Urinary bladder (tissue), 4 donors: ENCODE data around the gene ROM1. TPM values are rescaled to one million over a fixed set of nuclear protein-coding genes. Genes with fewer than 3 reads are reported as not detected.

Experiments used
- DNase-seq: peaks from one replicate; pipeline ENCODE4 v3.0.0-alpha.2; 2015; ENCODE audit errors: extremely low spot score
- H3K27ac ChIP-seq: one replicate; pipeline ENCODE4 v1.5.1; 2013; ENCODE audit warnings: low read depth, mild to moderate bottlenecking, moderate library complexity
- H3K36me3 ChIP-seq: one replicate; pipeline ENCODE4 v1.6.1; 2013; ENCODE audit warnings: mild to moderate bottlenecking, moderate library complexity; ENCODE audit not compliant: insufficient read depth
- H3K4me1 ChIP-seq: one replicate; pipeline ENCODE4 v1.6.1; 2013; ENCODE audit warnings: mild to moderate bottlenecking, moderate library complexity; ENCODE audit not compliant: insufficient read depth
- H3K4me3 ChIP-seq: one replicate; pipeline ENCODE4 v1.5.1; 2013; ENCODE audit warnings: low read depth, low read length
- WGBS: extraction: QIAGEN DNeasy Blood & Tissue Kit; methylation state at CpG from one replicate; pipeline ENCODE4 v1.1.7; 2013; 5-methylcytosine and 5-hydroxymethylcytosine counted together
- polyA plus RNA-seq: library from polyadenylated mRNA; stranded (reverse); fragments of 200-250 nt; gene quantifications from one replicate; pipeline ENCODE4 v1.2.3, GENCODE V29; 2013
- total RNA-seq: library from RNA; depleted of rRNA; stranded (reverse); fragments of >200 nt; gene quantifications from one replicate; pipeline ENCODE4 v1.2.3, GENCODE V29; 2014
- donor health status: healthy with polysubstance abuse.
- donor health status: healthy.

Gene ROM1
- total and polyA plus RNA-seq, 2 donors = 1.3 to 18.9 TPM

- 85% methylated on average over 8 of the region's 8 CpGs for WGBS
- no peaks in the 10 kb centered on the region for H3K36me3 ChIP-seq
- no peak overlapping the region for H3K27ac ChIP-seq
- no peaks in the 10 kb centered on the region for H3K4me1 ChIP-seq
- H3K4me3 ChIP-seq = no peak overlapping the region
- DNase-seq = no peak
Measured at GRCh38 chr11:62595124-62595523, 17.9 kb upstream of the ROM1 start.

- WGBS = 35% methylated on average over 7 of the region's 7 CpGs
- H3K27ac ChIP-seq = no peak overlapping the region
- H3K36me3 ChIP-seq = no peaks in the 10 kb centered on the region
- DNase-seq = peak; percentile 88
- no peak overlapping the region for H3K4me3 ChIP-seq
- H3K4me1 ChIP-seq = no peaks in the 10 kb centered on the region
Measured at GRCh38 chr11:62599069-62599696, 13.9 kb upstream of the ROM1 start.

DNA sequence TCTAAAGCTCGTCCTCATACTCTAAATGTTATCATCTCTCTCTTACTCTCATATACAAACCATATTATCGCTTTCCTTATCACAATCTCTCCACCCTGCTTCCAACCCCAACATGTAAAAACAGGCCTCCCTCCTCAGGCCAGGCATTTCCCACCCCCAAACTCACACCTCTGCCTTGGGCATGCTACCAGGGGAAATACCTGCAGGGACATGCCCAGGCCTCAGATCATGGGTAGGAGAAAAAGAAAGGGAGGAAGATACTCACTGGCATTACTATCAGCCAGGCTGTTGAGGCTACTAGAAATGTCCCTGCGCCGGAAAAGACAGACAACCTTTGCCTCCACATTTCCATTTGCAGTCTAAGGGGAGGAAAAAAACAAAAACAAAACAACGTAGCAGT, 13.2 kb upstream of the ROM1 start:
- Histone ChIP-seq H3K27ac (no peak overlapping the region), H3K36me3 (no peaks in the 10 kb centered on the region), H3K4me3 (no peak overlapping the region), H3K4me1 (no peaks in the 10 kb centered on the region)
- no peak for DNase-seq
- 37% methylated on average over 5 of the region's 5 CpGs for WGBS

- WGBS = 2% methylated on average over 26 of the region's 26 CpGs
- H3K27ac ChIP-seq = peak overlapping the region; percentile 96
- H3K4me3 ChIP-seq = peak overlapping the region; percentile 89
- no peaks in the 10 kb centered on the region for H3K4me1 ChIP-seq
- H3K36me3 ChIP-seq = peaks cover 2% of the 10 kb centered on the region
- DNase-seq = no peak
Measured at GRCh38 chr11:62600367-62601121, 12.5 kb upstream of the ROM1 start.

DNA sequence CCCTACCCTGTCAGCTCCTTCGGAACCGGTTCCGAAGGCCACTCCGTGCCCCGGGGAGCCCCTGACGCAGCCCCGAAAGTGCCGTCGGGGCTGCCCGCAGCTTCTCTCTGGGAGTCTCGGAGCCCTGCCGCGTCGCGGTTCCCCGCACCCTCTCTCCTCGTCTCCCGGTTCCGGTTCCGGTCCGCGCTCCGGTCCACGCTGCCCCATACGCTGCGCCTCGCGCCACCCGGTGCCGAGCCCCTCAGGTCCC, 12.0 kb upstream of the ROM1 start:
- Histone ChIP-seq H3K4me3 (peak overlapping the region; percentile 89), H3K36me3 (peaks cover 2% of the 10 kb centered on the region), H3K27ac (peak overlapping the region; percentile 96), H3K4me1 (no peaks in the 10 kb centered on the region)
- WGBS = under 1% methylated on average over 30 of the region's 30 CpGs
- DNase-seq = no peak

- H3K27ac ChIP-seq = peak within 1 kb of the TSS; percentile 96
- under 1% methylated on average over 83 of the region's 83 CpGs for WGBS
- peak within 1 kb of the TSS; percentile 89 for H3K4me3 ChIP-seq
- peak; percentile 96 for DNase-seq
- H3K4me1 ChIP-seq = no peaks in the 10 kb centered on the region
- peaks cover 2% of the 10 kb centered on the region for H3K36me3 ChIP-seq
Measured at GRCh38 chr11:62601372-62602140, 11.5 kb upstream of the ROM1 start, which contains the start of gene MTA2. Gene MTA2 (minus strand): TSS chr11:62601865. CDS start chr11:62601450, 415 bp downstream.

DNA sequence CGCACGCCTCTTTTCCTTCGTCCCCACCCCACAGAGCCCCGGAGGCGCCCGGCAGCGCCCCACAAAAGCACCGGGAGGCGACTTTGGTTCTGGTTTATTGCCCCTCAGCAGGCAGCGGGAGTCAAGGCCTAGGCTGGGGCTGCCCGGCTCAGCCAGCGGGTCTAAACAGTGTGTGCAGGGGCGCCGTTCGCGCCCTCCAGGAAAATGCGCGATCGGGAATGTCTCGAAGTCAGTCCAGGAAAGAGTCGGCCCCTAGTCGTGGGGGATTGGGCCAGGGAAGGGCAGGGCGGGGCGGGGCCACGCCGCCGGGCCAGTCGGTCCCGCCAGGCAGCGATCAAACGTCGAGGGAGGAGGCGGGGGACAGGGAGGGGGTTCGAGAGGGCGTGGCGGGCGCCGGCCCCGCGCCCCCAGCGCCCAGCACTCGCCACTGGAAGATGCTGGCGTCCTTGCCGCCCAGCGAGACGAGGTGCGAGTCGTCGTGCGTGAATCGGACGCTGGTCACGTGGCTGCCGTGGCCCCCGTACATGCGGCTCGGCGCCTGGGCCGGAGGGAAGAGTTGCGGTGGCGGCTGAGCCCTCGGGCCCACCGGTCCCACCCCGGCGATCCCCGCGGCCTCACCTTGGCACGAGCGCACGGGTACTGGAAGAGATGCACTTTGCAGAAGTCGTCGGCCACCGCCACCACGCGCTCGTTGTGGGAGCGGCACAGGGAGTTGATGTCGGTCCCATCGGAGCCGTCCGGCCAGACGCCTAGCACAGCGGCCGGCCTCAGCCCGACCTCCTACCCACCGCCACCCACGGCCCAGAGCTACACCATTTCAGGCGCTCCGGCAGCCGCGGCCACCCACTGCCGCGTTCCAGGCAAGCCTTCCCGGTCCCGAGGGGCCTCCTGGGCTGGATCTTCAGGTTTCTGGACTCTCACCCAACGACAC, 10.7 kb upstream of the ROM1 start:
- Histone ChIP-seq H3K4me3 (peak overlapping the region; percentile 89), H3K27ac (peak overlapping the region; percentile 54), H3K4me1 (no peaks in the 10 kb centered on the region), H3K36me3 (peaks cover 2% of the 10 kb centered on the region)
- 7% methylated on average over 96 of the region's 96 CpGs for WGBS
- DNase-seq = no peak

DNA sequence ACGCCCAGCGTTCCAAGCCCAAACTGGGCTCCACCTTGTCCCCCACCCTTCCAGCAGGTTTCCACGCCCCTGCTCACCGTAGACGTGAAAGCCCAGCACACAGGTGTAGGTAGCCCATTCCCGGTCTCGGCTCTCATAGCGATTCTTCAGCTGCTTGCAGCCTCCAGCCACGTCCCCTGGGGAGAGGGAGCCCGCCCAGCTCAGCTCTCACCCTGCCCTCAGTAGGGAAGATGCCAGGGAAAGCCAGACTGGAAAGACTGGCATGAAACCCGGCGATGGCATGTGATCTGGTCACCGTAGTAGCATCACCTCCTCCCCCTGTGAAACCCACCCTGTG, 10.0 kb upstream of the ROM1 start:
- Histone ChIP-seq H3K27ac (no peak overlapping the region), H3K36me3 (peaks cover 2% of the 10 kb centered on the region), H3K4me3 (peak overlapping the region; percentile 89), H3K4me1 (no peaks in the 10 kb centered on the region)
- no peak for DNase-seq
- 50% methylated on average over 13 of the region's 13 CpGs for WGBS

DNA sequence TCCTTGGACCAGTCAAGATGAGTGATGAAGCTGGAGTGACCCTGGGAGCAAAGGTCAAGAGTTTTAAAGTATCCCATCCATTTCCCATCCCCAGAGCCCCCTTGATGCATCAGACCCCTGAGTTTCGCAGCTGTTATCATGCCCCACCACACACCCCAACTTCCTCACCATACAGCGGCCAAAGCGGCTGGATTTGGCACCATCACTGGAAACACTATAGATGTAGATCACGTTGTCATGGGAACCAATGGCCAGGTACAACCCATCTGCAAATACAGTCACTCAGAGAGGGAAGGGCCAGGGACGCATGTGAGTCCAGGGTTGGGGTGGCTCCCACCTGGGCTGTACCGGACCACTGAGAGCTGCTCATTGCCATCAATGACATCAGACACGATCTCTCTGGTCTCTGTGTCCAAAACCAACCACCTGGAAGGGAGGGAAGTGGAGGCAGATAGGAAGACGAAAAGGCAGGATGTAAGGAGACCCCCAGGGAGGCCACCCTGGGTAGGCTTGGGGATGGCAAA, 9.2 kb upstream of the ROM1 start:
- H3K4me1 ChIP-seq = no peaks in the 10 kb centered on the region
- peaks cover 2% of the 10 kb centered on the region for H3K36me3 ChIP-seq
- H3K4me3 ChIP-seq = no peak overlapping the region
- DNase-seq = no peak
- no peak overlapping the region for H3K27ac ChIP-seq
- 91% methylated on average over 8 of the region's 8 CpGs for WGBS

DNA sequence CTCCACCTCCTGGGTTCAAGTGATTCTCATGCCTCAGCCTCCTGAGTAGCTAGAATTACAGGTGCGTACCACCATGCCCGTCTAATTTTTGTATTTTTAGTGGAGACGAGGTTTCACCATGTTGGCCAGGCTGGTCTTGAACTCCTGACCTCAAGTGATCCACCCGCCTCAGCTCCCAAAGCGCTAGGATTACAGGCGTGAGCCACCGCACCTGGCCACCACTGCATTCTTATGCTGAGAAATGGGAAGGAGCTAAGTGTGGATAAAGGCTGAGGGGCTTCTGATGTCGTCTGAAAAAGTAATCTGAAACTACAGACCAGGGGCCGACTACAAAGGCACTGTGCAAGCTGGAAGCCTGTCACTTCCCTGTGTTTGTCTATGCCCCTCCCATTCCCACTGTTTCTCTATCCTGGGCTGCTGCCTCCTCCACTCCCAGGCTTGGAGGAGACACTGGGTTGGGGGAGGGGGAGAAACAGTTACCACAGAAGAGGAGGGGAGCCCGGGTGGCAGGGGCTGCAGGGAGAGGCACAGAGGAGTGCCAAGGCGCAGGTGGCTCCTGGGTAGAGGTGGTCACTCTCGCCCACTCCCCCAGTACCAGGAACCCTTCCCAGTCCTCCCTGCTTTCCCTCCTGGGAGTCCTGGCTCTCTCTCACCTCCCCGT, 8.5 kb upstream of the ROM1 start:
- no peak overlapping the region for H3K27ac ChIP-seq
- H3K4me1 ChIP-seq = no peaks in the 10 kb centered on the region
- no peak overlapping the region for H3K4me3 ChIP-seq
- WGBS = 85% methylated on average over 13 of the region's 13 CpGs
- H3K36me3 ChIP-seq = peaks cover 2% of the 10 kb centered on the region
- DNase-seq = no peak

- DNase-seq = no peak
- H3K36me3 ChIP-seq = peaks cover 2% of the 10 kb centered on the region
- WGBS = 87% methylated on average over 6 of the region's 6 CpGs
- no peak overlapping the region for H3K4me3 ChIP-seq
- H3K27ac ChIP-seq = no peak overlapping the region
- no peaks in the 10 kb centered on the region for H3K4me1 ChIP-seq
Measured at GRCh38 chr11:62605467-62605866, 7.6 kb upstream of the ROM1 start.

DNA sequence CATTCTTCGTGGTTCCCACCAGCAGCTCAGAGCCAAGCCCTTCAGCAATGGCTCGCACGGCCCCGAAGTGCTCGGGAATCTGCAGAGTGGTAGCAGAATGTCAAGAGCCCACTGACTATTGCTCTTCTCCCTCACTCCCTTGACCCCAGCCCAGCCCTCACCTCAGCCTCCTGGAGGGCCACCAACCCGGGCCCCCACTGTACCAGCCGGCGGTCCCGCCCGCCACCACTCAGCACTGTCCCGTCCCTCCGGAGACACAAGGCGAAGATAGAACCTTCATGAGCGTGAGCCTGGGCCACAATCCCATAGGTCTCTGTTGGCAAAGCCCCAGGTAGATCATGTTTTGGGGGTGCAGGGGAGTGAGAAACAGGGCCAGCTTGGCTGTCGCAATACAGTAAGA, 7.2 kb upstream of the ROM1 start:
- no peak for DNase-seq
- H3K36me3 ChIP-seq = peaks cover 2% of the 10 kb centered on the region

GRCh38 chr11:62607714-62608113, 5.3 kb upstream of the ROM1 start:
- Histone ChIP-seq H3K4me1 (no peaks in the 10 kb centered on the region), H3K27ac (no peak overlapping the region), H3K36me3 (peaks cover 2% of the 10 kb centered on the region), H3K4me3 (no peak overlapping the region)
- DNase-seq = no peak
- 79% methylated on average over 4 of the region's 4 CpGs for WGBS

More for the DNA sequence above, 7.2 kb upstream of the ROM1 start:
- no peak overlapping the region for H3K4me3 ChIP-seq
- no peak overlapping the region for H3K27ac ChIP-seq
- H3K4me1 ChIP-seq = no peaks in the 10 kb centered on the region
- 93% methylated on average over 15 of the region's 15 CpGs for WGBS
